ENCODE results near the gene TGFBRAP1.
A peak's percentile ranks its signal among the peaks of the same experiment; 100 is the strongest.

TGFBRAP1 gene

DNA sequence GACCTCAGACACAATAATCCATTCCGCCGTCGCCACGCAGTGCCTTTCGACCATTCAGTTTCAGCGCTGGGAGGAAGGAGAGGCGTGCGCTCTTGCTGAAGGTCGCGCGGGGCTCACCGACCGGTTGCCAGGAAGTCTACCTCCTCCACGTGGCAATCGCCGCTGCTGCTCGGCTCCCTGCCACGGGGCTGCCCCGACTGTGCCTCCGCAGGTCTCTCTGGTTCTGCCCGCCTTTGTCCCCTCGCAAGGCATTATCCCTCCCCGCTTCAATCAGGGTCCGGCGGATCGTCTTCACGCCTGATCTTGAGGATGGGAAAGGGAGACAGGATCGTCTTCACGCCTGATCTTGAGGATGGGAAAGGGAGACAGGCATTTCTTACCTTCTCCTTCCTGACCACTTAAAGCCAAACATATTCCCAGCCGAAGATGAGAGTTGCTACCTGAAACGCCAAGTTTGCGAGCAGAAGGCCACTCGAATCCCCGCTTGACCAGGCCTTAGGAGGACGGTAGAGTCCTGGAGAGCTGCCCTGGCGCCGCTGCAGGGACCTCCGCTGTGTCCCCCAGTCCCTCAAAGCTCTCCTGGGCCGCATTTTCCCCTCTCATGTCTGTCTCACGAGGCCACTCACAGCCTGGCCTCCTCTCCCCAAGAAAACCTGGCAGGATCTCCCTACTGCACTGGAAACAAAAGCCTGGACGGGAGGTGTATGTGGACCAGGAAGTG, 92.3 kb downstream of the TGFBRAP1 start:
- DNase-seq (ENCODE audit: low spot score) = no peak

DNA sequence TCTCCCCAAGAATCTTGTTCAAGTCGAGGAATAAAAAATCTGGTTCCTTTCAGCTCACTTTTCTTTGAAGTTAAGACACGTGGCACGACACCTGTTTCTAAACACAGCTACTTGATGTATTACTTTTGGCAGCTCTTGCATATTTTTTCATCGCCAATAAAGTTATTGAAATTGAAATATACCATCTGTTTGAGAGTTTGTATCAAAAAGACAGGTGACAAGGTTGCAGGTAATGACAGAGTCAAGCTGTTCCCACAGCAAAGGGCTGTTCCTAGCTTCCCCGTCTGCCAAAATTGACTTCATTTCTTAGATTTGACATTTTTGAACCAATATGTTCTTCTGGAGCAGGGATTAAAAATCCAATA, 93.5 kb downstream of the TGFBRAP1 start:
- no peak for DNase-seq (ENCODE audit: low spot score)

DNA sequence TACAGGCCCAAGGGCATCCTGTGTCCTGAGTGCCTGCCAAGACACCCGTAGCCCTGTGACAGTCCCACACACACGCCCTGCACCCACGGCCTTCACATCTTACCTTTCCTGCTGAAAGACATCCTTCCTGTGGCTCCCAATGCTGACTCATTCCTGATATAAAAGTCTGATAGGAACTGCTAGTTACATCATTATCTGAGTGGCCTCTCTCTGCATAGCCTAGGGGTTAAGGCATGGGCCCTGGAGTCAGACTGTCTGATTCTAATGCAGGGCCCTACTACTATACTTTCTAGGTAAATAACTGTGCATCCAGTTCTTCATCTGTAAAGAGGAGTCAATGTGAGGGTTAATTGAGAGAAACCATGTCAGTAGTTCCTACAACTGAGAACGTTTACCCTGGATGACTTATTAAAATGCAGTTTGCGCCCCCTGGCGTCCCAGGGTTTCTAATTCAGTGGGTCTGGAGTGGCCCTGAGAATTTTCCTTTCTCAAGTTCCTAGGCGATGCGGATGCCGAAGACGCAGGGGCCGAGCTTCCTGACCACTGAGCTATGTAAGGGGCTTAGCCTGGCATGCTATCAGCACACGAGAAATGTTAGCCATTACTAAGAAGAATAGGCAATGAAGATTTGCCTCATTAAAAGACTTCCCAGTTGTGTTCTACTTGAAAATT, 94.0 kb downstream of the TGFBRAP1 start:
- DNase-seq (ENCODE audit: low spot score) = peak; percentile 84

DNA sequence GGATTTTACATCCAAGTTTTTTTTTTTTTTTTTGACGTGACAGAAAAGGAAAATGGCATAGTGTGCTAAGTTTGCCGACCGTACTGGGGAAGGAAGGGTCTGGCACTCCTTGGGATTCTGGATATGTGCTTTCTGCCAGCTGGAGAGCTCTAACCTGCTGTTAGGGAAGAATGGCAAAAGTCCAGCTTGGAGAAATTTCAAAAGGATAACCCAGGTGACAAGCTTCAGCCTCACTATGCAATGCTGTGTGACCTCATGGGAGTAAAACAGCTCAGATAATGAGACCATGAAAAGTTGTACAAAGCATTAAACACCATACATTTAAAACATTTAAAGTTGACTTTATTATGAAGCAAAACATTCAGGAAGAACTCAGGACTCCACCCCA, 98.3 kb downstream of the TGFBRAP1 start:
- no peak for DNase-seq (ENCODE audit: low spot score)

DNA sequence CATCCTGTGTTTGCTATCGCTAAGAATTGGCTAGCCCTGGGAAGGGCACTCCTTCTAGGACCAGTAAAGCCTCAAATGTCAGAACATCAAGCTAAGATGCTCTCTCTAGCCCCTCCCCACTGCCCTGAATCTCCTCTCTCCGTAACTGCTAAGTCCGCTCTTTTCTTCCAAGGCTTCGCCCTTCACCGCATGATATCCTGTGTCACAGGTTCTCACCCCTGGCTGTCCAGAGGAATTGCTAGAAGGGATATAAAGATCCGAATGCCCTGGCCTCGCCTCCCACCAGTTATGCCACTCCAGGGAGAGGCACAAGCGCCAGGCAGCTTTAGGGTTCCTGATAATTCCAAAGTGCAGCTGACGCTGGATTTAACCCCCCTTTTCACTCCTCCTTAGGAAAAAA, 105.1 kb downstream of the TGFBRAP1 start:
- no peak for DNase-seq (ENCODE audit: low spot score)

DNA sequence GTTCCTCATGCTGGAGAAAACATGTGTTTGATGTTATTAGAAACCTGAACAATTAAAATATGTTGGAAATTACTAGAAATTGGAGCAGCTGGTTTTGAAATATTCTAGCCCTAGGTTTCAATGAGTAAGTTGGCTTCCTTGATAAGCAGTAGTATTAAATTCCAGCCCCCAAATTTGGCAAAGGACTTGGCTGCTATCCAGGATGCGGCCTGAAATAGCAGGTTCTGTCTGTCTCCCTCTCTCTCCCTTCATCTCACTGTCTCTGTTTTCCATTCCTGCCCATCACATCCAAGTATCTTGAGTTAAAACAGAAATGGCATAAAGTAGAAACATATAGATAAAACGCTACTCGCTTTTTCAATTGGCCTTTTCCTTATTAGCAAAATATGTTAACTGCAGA, 108.9 kb downstream of the TGFBRAP1 start:
- no peak for DNase-seq (ENCODE audit: low spot score)

DNA sequence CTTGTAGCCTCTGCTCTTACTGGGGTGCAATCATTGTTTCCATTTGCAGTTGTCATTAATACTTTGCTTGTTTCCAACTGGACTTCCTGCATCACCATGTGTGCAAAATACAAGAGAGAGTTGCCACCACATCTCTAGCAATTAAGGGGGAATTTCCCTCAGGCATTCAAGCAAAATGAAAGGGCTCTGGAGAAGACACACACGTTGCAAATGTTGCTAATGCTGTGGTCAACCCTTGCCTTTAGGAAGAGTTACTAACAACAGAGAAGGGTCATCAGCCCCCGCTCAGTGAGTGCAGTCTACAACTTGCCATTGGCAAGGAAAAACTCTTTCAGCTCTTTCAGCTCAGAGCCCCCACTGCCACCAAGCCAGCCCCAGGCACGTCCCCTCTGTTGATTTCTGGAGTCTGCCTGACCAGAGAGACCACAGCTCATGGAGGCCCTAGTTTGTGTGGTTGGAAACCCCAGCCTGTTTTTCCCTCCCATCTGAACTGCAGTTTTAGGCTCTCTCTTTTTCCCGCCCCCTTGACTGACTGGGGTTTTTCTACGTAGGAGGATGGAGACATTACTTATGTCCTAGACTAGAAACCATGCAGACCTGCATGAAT, 113.8 kb downstream of the TGFBRAP1 start:
- no peak for DNase-seq (ENCODE audit: low spot score)
